T-helper 22 cell (primary cell): ENCODE measurements around the gene SMIM1.

Experiments used
- DNase-seq: peaks from one replicate; pipeline ENCODE4 v3.0.0-alpha.2; 2020; ENCODE audit warnings: low read depth

The SMIM1 gene

DNA sequence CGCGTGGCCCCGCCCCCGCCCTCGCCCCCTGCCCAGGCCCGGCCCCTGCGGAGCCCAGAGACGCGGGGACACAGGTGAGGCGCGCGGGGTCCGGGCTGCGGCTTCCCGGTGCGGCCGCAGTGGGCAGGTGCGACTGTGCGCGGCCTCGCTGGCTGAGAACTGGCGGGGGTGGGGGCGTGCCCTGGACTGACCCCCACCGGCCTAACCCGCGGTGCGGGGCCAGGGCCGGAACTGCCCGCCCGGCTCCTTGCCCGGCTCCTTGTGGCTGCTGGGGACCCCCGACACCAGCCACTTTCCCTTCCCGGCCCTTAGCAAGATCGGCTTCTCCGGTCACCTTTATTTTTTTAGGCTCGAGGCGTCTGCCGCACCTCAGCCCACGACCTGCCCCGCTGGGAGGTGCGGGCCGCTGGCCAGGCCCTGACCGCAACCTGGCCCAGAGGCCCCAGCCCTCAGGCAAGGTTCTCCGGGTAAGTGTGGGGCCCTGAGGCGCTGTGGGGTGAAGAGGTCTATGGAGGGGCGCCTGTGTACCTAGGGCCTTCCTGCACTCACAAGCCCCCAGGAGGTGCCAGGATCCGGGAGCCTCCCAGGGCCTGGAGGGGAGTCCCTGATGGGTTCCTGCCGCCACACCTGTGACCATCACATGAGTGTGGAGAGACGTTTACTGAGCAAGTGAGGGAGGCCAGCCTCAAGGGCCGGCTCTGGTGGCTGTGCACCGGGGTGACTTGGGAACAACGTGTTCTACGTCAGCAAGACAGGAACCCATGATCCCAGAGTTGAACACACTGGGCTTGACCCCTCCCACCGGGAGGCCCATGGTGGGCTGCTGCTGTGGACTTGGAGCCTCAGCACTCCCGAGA, at the start of gene SMIM1:
Gene SMIM1, plus strand, starts transcription at position 35 of the 857 bp plus-strand sequence. CDS start 2,625 bp downstream, outside the sequence.
- DNase-seq = no peak

- no peak for DNase-seq
Measured at GRCh38 chr1:3722846-3723245, 49.7 kb upstream of the SMIM1 start.

- DNase-seq = peak; percentile 36
Measured at GRCh38 chr1:3724416-3725030, 48.0 kb upstream of the SMIM1 start.

- DNase-seq = no peak
Measured at GRCh38 chr1:3725366-3725765, 47.2 kb upstream of the SMIM1 start.

GRCh38 chr1:3727042-3727824, 45.3 kb upstream of the SMIM1 start:
- no peak for DNase-seq

- no peak for DNase-seq
Measured at GRCh38 chr1:3727825-3728776, 44.4 kb upstream of the SMIM1 start.

GRCh38 chr1:3729594-3730542, 42.7 kb upstream of the SMIM1 start:
- DNase-seq = no peak

DNA sequence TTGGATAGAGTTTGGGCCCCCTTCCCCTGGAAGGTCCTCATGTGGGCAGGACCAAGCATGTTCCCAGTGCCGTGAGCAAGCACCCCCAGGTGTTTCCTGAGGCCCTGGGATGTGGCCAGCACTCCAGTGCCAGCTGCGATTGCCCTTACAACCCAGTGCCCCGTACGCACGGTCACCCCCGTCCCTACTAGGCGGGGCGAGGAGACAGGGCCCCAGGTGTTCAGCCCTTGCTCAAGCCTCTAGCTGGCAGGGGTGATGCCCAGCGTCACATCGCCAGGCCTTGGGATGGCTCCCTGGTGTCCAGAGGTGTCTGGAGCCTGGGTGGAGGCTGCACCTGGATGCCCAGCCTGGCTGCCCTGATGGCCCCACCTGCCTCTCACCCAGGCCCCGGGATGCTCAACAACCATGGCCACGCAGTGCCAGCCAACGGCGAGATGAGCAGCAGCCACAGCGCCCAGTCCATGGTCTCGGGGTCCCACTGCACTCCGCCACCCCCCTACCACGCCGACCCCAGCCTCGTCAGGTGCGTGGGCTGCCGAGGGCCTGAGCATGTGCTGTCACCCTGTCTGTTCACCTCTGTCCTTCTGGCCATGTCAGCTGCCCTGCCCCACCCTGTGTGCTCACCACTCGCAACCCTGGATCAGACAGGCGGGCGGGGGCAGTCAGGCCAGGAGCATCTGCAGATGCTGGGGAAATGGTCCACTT, 41.9 kb upstream of the SMIM1 start:
- DNase-seq = no peak

GRCh38 chr1:3731583-3732433, 40.7 kb upstream of the SMIM1 start:
- no peak for DNase-seq

DNA sequence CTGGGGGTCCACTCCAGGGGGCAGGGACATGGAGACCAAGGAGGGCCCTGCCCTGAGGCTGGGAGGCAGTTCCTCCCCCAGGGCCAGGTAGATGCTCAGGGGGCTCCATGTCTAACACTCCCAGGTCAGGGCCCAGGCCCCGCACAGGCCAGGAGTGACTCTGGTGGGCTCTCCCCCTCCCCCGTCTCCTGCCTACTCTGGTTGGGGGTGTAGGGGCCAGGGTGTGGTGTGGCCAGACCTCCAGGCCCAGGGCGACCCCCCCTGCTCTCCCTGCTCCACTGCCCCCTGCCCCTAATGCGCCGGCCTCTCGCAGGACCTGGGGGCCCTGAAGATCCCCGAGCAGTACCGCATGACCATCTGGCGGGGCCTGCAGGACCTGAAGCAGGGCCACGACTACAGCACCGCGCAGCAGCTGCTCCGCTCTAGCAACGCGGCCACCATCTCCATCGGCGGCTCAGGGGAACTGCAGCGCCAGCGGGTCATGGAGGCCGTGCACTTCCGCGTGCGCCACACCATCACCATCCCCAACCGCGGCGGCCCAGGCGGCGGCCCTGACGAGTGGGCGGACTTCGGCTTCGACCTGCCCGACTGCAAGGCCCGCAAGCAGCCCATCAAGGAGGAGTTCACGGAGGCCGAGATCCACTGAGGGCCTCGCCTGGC, 40.0 kb upstream of the SMIM1 start:
- DNase-seq = no peak

GRCh38 chr1:3733094-3733882, 39.3 kb upstream of the SMIM1 start:
- no peak for DNase-seq

- no peak for DNase-seq
Measured at GRCh38 chr1:3733883-3734589, 38.5 kb upstream of the SMIM1 start.

DNA sequence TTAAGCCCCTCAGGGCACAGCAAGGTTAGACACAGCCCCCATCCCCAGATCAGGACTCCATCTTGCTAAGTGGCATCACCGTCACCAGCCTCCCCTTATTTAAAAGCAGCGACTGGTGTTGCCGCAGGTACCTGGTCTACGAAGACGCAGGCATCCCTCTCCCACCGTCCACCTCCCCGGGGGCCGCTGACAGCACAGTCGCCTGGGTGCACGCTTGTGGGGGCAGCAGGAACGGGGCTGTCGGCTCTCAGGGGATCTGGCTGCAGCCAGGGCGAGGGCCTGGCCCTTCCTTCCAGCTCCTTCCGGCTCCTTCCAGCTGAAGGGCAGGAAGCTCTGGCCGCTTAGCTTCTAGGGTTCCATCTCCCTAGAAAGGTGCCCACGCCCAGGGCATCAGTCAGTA, 37.9 kb upstream of the SMIM1 start:
- no peak for DNase-seq

DNA sequence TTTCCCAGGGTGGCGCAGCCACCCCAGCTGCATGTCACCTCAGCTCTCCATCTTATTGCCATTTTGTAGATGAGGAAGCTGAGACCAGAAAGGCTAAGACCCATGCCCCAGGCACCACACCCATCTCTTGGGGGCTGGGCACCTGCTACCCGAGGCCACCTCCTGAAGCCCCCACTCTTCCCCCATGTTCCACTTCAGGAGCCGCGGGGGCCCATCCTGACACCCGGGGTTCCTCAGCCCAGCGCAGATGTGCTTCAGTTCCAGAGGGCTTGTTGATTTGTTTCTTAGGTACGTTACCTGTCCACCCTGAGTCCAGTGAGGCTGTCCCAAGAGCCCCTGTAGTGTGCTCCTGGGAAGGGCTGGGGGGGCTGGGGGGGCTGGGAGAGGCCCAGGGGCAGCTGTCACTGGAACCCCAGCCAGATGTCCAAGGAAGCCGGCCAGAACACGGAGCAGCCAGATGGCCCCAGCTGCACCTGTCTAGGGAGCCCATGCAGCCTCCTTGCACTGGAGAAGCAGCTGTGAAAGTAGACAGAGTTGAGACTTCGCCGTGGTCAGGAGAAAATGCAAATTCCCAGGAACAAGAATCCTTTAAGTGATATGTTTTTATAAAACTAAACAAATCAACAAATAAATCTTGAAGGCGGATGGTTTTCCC, 37.4 kb upstream of the SMIM1 start:
- DNase-seq = no peak

DNA sequence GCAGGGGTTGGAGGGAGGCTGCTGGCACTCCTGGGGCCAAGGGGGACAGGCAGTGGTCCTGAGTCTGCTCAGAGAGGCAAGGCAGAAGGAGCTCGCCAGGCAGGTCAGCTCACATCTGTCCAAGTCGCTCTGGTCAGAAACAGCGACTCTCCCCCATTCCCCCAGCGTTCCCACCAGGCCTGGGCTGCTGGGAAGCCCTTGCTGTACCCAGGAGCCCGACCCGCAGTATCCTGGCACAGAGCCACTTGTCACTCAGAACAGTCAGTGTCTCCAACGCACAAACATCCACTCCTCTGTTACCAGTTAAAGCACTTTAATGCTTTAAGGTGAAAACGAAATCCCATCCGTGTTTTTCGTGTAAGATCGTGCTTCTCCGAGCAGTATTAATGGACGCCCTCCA, 36.9 kb upstream of the SMIM1 start:
- DNase-seq = no peak

GRCh38 chr1:3736131-3736561, 36.4 kb upstream of the SMIM1 start:
- no peak for DNase-seq
